Measurements from ENCODE around the gene FIBP.
"Not testable (repeated sequence)": the region's sequence is repeated elsewhere in the genome, so short reads cannot be mapped to it uniquely, and the experiment has no call there.

FIBP gene

GRCh38 chr11:65896034-65896999 lies 8.0 kb upstream of the FIBP start:
- Histone ChIP-seq H3K27ac (no peak overlapping the region), H3K36me3 (ENCODE audit: insufficient read depth) (no peaks in the 10 kb centered on the region), H3K79me2 (ENCODE audit: insufficient read depth, low read depth) (peaks cover 10% of the 10 kb centered on the region), H2AFZ (ENCODE audit: low read depth) (no peak overlapping the region), H3K9ac (no peak overlapping the region), H3K4me3 (IDR thresholded peaks at IDR 0.05; ENCODE audit: insufficient read depth, low read depth, low read length) (no peak overlapping the region), H3K4me1 (ENCODE audit: low read depth, poor library complexity, severe bottlenecking) (peaks cover 22% of the 10 kb centered on the region), H3K4me2 (no peak overlapping the region), H4K20me1 (ENCODE audit: insufficient read depth) (no peaks in the 10 kb centered on the region), H3K27me3 (ENCODE audit: insufficient read depth, low read depth) (no peaks in the 10 kb centered on the region)
- no peak for TF ChIP-seq CTCF (conservative IDR thresholded peaks at IDR 0.05; ENCODE audit: low read depth, low read length)

GRCh38 chr11:65895482-65895981 lies 7.3 kb upstream of the FIBP start:
- peaks cover 14% of the 10 kb centered on the region for H3K4me1 ChIP-seq (ENCODE audit: low read depth, poor library complexity, severe bottlenecking)
- H3K27me3 ChIP-seq (ENCODE audit: insufficient read depth, low read depth) = no peaks in the 10 kb centered on the region
- TF ChIP-seq CTCF (conservative IDR thresholded peaks at IDR 0.05; ENCODE audit: low read depth, low read length) = no peak
- H2AFZ ChIP-seq (ENCODE audit: low read depth) = no peak overlapping the region
- no peak overlapping the region for H3K4me3 ChIP-seq (IDR thresholded peaks at IDR 0.05; ENCODE audit: insufficient read depth, low read depth, low read length)
- no peaks in the 10 kb centered on the region for H4K20me1 ChIP-seq (ENCODE audit: insufficient read depth)
- H3K36me3 ChIP-seq (ENCODE audit: insufficient read depth) = no peaks in the 10 kb centered on the region
- H3K79me2 ChIP-seq (ENCODE audit: insufficient read depth, low read depth) = peaks cover 18% of the 10 kb centered on the region
- H3K27ac ChIP-seq = no peak overlapping the region
- H3K9ac ChIP-seq = no peak overlapping the region
- H3K4me2 ChIP-seq = no peak overlapping the region

- Histone ChIP-seq H3K79me2 (ENCODE audit: insufficient read depth, low read depth) (peaks cover 18% of the 10 kb centered on the region), H4K20me1 (ENCODE audit: insufficient read depth) (no peaks in the 10 kb centered on the region), H3K4me3 (IDR thresholded peaks at IDR 0.05; ENCODE audit: insufficient read depth, low read depth, low read length) (no peak overlapping the region), H3K36me3 (ENCODE audit: insufficient read depth) (no peaks in the 10 kb centered on the region), H3K9ac (no peak overlapping the region), H3K4me1 (ENCODE audit: low read depth, poor library complexity, severe bottlenecking) (peaks cover 24% of the 10 kb centered on the region), H3K27ac (no peak overlapping the region), H3K4me2 (no peak overlapping the region), H2AFZ (ENCODE audit: low read depth) (no peak overlapping the region), H3K27me3 (ENCODE audit: insufficient read depth, low read depth) (no peaks in the 10 kb centered on the region)
- TF ChIP-seq CTCF (conservative IDR thresholded peaks at IDR 0.05; ENCODE audit: low read depth, low read length) = no peak
These were observed 5.8 kb upstream of the FIBP start for GRCh38 chr11:65894034-65894591.

- H3K27ac ChIP-seq = no peak overlapping the region
- peak overlapping the region; percentile 95; the same call in 1 of the 2 replicates for H3K4me2 ChIP-seq
- H3K27me3 ChIP-seq (ENCODE audit: insufficient read depth, low read depth) = no peaks in the 10 kb centered on the region
- H4K20me1 ChIP-seq (ENCODE audit: insufficient read depth) = no peaks in the 10 kb centered on the region
- no peak overlapping the region; the same call in 1 of the 2 replicates for H3K9ac ChIP-seq
- peaks cover 19% of the 10 kb centered on the region for H3K79me2 ChIP-seq (ENCODE audit: insufficient read depth, low read depth)
- no peak overlapping the region for H2AFZ ChIP-seq (ENCODE audit: low read depth)
- no peak overlapping the region for H3K4me3 ChIP-seq (IDR thresholded peaks at IDR 0.05; ENCODE audit: insufficient read depth, low read depth, low read length)
- TF ChIP-seq CTCF (conservative IDR thresholded peaks at IDR 0.05; ENCODE audit: low read depth, low read length) = no peak
- H3K4me1 ChIP-seq (ENCODE audit: low read depth, poor library complexity, severe bottlenecking) = peaks cover 30% of the 10 kb centered on the region
- no peaks in the 10 kb centered on the region for H3K36me3 ChIP-seq (ENCODE audit: insufficient read depth)
These were observed 4.5 kb upstream of the FIBP start for GRCh38 chr11:65892661-65893317.

- H3K36me3 ChIP-seq (ENCODE audit: insufficient read depth); H3K27me3 ChIP-seq (ENCODE audit: insufficient read depth, low read depth); H3K4me3 ChIP-seq (IDR thresholded peaks at IDR 0.05; ENCODE audit: insufficient read depth, low read depth, low read length); H2AFZ ChIP-seq (ENCODE audit: low read depth); H4K20me1 ChIP-seq (ENCODE audit: insufficient read depth): not testable (repeated sequence)
- peak overlapping the region; percentile 95 for H3K4me2 ChIP-seq
- H3K27ac ChIP-seq = peak overlapping the region; percentile 86; the same call in 1 of the 2 replicates
- peak overlapping the region; percentile 95; the same call in 1 of the 2 replicates for H3K9ac ChIP-seq
- peaks cover 25% of the 10 kb centered on the region for H3K79me2 ChIP-seq (ENCODE audit: insufficient read depth, low read depth)
- peaks cover 36% of the 10 kb centered on the region for H3K4me1 ChIP-seq (ENCODE audit: low read depth, poor library complexity, severe bottlenecking)
These were observed 3.9 kb upstream of the FIBP start for GRCh38 chr11:65892137-65892540.

Measured in KMS-11 (cell line).